Measurements from ENCODE around the gene TIA1.
A peak's percentile ranks its signal among the peaks of the same experiment; 100 is the strongest.
"Not testable (repeated sequence)": the region's sequence is repeated elsewhere in the genome, so short reads cannot be mapped to it uniquely, and the experiment has no call there.

The TIA1 gene

DNA sequence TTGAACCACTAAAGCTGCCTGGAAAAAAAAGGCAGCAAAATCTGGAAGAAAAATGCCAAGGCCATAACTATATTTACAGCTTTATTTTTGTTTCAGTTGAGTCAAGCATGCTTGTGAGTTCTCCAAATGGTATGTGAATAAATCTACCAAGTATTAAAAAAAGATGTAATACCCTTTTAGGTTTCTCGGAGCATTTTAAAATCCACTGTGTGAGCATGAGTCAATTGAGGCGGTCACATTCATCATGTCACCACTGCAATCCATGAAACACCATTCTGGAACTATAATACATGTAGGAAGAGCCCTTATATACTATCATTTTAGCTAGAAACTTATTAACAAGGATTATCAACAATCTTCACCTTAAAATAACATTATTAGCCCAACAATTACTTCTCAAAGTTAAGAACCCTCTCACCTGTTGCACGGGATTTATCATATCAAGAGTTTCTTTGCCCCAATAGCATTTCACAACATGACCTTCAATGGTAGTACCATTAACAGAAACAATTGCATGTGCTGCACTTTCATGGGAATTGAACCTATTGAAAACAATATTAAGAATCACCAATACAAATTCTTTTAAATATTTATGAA is 33.4 kb downstream of the TIA1 start:
- no peak for DNase-seq

DNA sequence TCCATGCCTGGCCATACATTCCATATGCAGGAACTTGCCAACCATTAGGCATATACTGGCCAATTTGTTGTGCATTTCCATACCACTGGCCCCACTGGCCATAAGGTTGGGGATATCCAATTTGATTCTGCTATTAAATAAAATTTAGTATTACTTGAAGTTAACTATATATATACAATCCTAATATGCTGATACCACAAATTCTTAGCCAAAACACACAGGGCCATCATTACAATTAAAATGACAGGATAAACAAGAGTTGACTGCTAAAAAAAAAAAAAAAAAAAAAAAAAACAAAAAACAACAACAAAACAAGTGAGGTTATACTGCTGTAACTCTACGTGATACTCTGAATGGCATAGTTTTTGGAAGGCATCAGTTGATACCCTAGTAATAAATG is 34.1 kb downstream of the TIA1 start:
- no peak for DNase-seq

- no peak for DNase-seq
Measured at GRCh38 chr2:70212298-70212932, 36.0 kb downstream of the TIA1 start.

GRCh38 chr2:70211595-70211994 is 36.8 kb downstream of the TIA1 start:
- no peak for DNase-seq

GRCh38 chr2:70204452-70204851 is 44.0 kb downstream of the TIA1 start:
- DNase-seq = no peak

- no peak for DNase-seq
Measured at GRCh38 chr2:70203086-70203485, 45.3 kb downstream of the TIA1 start.

- no peak for DNase-seq
Measured at GRCh38 chr2:70202236-70202806, 46.1 kb downstream of the TIA1 start.

- no peak for DNase-seq
Measured at GRCh38 chr2:70201831-70202230, 46.6 kb downstream of the TIA1 start.

DNA sequence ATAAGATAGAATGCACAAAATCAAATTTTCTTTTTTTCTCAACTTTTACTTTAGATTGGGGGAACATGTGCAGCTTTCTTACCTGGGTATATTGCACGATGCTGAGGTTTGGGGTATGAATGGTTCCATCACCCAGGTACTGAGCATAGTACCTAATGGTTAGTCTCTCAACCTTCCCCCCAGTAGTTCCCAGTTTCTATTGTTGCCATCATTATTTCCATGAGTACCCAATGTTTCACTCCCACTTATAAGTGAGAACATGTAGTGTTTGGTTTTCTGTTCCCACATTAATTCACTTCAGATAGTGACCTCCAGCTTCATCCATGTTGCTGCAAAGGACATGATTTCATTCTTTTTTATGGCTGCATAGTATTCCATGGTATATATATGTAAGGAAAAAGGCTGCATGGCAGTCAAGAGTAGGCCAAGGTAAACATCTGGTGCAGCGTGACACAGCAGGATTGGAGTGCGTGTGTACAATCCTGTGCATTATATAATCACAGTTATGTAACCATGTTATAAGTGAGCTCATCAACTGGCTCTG is 47.1 kb downstream of the TIA1 start:
- no peak for DNase-seq

- DNase-seq = no peak
Measured at GRCh38 chr2:70199320-70199864, 49.0 kb downstream of the TIA1 start.

- DNase-seq = no peak
Measured at GRCh38 chr2:70192516-70192915, 55.9 kb downstream of the TIA1 start.

- no peak for DNase-seq
Measured at GRCh38 chr2:70191244-70191735, 57.1 kb downstream of the TIA1 start.

DNA sequence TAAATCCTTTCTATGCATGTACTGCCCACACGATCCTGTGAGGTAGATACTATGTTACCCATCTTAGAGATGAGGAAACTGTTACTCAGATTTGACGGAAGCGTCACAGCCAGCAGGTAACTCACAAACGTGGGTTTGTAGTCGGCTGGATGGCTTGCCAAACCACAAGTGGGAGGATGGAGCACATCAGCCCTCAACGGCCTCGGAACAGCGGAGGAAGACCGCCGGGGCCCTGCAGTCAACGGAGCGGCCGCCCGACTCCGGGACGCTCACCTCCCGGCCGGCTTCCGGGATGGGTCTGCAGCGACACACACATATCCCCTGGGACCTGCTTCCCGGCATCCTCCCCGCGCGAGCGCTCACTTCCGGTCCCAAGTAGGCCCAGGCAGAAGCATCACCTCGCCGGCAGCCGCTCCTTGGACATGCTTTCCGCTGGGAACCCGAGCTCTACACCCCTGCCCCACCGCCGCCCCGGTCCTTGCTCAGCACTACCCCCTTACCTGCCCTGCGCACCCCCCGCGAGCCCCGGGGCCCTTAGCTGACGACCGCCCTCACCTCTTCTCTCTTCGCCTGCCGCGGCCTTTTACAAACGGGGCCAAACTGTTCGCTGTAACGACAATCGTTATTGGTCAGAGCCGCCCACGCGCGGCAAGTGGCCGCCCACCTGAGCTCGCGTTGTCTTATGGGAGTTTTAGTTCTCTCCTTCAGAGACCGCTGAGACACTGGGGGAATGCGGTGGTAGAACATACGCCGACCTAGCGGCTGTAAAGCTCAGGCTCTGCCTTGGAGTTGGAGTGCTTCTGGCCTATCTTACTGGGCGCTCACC is 57.8 kb downstream of the TIA1 start, which contains the start of gene C2orf42:
Gene C2orf42 (minus strand): TSS at position 602 of the 826 bp plus-strand sequence. CDS start 9,034 bp downstream, outside the sequence.
- DNase-seq = peak; percentile 98

DNA sequence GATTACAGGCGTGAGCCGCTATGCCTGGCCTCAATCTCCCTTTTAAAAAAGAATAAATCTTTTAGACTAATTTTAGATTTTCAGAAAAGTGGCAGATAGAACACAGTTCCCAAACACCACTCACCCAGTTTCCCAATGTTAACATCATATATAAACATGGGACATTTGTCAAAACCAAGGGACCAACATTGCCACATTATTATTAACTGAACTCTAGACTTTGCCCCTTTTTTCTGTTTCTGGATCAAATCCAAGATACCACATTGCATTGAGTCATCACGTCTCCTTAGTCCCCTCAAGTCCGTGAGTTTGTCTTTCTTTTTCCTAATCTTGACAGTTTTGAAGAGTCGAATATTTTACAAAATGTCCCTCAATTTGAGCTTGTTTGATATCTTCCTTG is 60.0 kb downstream of the TIA1 start:
- DNase-seq = no peak

- DNase-seq = not testable (repeated sequence)
Measured at GRCh38 chr2:70187170-70187569, 61.3 kb downstream of the TIA1 start.

GRCh38 chr2:70182689-70183088 is 65.7 kb downstream of the TIA1 start:
- no peak for DNase-seq

- DNase-seq = no peak
Measured at GRCh38 chr2:70181363-70181956, 67.0 kb downstream of the TIA1 start.

GRCh38 chr2:70173520-70173919 is 74.9 kb downstream of the TIA1 start:
- no peak for DNase-seq

- DNase-seq = not testable (repeated sequence)
Measured at GRCh38 chr2:70169654-70170245, 78.7 kb downstream of the TIA1 start.

- no peak for DNase-seq
Measured at GRCh38 chr2:70161069-70161534, 87.3 kb downstream of the TIA1 start.

GRCh38 chr2:70160545-70160944 is 87.9 kb downstream of the TIA1 start:
- DNase-seq = no peak

Measured in NCI-H1694 treated with DMSO at 0.1 percent for 48 hours (cell line).